DMS 273 treated with DMSO at 0.1 percent for 48 hours (cell line): ENCODE results near the gene FILIP1.
"Not testable (repeated sequence)": the region's sequence is repeated elsewhere in the genome, so short reads cannot be mapped to it uniquely, and the experiment has no call there.

Source experiments
- DNase-seq: peaks from one replicate; lab custom pipeline; 2025; lab: John Stamatoyannopoulos, UW

FILIP1 gene

GRCh38 chr6:75419980-75420379 lies 73.6 kb downstream of the FILIP1 start:
- DNase-seq = no peak

- no peak for DNase-seq
These were observed 74.2 kb downstream of the FILIP1 start for GRCh38 chr6:75419416-75419815.

DNA sequence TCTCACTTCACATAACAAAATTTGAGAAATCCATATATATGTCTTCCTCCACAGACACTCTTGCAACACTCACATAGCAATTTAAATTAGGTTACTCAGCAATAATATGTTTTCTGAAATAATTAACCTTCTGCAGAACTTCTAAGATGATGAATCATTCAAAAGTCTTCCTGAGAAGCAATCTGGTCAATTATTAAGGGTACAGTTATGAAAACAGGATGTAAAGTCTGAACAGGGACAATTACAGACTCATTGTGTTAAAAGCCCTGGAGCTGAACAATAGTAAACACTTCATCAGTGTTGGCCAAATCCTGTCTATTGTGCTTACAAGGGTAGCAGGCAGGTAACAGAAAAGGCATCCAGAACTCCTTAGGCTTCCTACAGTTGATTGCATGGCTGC lies 75.4 kb downstream of the FILIP1 start:
- no peak for DNase-seq

- DNase-seq = no peak
These were observed 77.2 kb downstream of the FILIP1 start for GRCh38 chr6:75416443-75416842.

DNA sequence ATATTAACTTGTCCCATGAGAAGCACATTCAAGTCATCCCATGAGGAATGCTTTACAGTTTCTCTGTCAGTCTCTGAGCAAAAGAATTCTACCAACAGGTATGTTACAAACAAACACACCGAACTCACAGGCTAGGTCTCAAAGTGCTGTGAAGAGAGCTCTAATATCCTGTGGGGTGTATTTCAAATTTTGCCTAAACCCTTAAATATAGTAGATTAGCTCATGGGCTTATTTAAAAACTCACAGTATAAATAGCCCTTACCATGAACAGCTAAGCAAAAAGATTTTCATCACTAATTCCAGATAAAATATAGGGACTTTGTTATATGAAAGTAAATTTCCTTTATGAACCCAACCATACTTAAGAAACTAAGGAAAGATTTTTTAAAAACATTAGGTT lies 77.8 kb downstream of the FILIP1 start:
- DNase-seq = no peak

DNA sequence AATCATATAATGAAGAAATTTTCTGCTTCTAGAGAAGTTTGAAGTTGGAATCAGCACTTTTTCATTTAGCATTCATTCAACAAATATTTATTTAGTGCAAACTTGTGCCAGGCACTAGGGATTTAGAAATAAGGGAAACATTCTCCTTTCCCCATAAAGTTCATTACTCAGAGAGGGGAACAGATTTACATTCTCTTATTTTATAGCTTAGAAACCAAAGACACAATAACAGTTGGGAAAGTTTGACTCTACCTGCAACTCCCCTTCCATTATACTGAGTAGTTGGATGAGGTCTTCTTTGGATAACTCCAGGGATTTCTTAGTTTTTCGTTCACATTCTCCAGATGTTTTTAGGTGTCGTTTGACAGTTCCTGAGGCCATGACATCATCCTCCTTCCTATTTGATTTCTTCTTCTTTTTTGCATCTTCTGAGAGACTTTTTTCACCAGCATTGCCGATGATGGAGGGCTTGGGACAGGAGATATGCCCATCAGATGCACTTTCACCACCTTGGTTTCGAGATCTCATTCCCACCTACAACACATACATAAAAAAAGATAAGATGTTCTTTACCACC lies 79.1 kb downstream of the FILIP1 start:
- DNase-seq = no peak

DNA sequence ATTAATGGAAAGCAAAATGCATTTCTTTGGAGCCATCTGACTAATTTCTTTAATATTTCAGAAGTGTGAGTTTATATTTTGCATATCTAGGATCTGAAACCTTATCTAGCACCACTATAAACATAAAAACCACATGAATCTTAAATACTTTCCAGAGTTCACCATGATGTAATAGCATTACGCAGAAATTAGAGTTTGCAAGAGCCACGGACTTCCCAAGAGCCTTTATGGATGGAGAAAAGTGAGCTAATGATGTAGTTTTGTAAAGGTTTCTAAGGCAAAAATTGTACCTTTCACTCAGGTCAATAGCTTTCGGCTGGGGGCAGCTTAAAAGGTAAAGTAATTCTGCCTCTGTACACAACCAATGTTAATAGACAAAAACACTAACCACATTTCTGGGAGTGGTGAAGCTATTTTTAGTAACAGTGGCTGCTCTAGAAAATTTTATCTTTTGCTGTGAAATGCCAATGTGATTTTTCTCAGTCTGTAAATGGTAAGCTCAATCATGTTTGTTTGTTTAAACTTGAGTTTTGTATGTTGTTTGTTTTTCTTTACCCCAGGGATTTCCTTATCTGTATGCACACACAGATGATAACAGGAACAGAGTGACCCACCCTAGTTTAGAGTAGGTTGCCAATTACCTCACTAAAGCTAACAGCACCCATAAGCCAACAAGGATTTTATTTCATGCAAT lies 80.5 kb downstream of the FILIP1 start:
- DNase-seq = no peak

DNA sequence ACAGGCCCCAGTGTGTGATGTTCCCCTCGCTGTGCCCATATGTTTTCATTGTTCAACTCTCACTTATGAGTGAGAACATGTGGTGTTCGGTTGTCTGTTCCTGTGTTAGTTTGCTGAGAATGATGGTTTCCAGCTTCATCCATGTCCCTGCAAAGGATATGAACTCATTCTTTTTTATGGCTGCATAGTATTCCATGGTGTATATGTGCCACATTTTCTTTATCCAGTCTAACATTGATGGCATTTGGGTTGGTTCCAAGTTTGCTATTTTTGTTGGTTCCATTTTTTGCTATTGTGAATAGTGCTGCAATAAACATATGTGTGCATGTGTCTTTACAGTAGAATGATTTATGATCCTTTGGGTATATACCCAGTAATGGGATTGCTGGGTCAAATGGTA lies 83.0 kb downstream of the FILIP1 start:
- not testable (repeated sequence) for DNase-seq

- no peak for DNase-seq
These were observed 83.7 kb downstream of the FILIP1 start for GRCh38 chr6:75409928-75410327.

DNA sequence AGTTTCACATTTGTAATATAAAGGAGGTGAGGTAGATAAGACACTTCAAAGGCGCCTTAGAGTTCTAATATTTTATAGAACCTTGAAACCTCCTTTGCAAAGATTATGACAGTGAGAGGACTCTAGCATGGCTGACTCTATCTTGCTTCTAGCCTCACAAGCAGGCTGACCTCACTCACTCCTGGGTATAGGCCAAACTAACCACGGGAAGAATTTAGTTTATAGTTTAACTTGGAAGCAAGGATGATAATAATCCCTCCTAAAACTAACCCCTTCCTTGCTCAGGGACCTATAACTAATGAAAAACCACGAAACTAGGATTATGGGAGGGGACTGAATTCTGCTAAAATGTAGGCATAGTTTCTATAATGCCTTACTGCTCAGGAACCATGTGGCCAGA lies 84.3 kb downstream of the FILIP1 start:
- DNase-seq = no peak

- DNase-seq = no peak
These were observed 90.0 kb downstream of the FILIP1 start for GRCh38 chr6:75403563-75404080.

- no peak for DNase-seq
These were observed 91.3 kb downstream of the FILIP1 start for GRCh38 chr6:75402296-75402695.

DNA sequence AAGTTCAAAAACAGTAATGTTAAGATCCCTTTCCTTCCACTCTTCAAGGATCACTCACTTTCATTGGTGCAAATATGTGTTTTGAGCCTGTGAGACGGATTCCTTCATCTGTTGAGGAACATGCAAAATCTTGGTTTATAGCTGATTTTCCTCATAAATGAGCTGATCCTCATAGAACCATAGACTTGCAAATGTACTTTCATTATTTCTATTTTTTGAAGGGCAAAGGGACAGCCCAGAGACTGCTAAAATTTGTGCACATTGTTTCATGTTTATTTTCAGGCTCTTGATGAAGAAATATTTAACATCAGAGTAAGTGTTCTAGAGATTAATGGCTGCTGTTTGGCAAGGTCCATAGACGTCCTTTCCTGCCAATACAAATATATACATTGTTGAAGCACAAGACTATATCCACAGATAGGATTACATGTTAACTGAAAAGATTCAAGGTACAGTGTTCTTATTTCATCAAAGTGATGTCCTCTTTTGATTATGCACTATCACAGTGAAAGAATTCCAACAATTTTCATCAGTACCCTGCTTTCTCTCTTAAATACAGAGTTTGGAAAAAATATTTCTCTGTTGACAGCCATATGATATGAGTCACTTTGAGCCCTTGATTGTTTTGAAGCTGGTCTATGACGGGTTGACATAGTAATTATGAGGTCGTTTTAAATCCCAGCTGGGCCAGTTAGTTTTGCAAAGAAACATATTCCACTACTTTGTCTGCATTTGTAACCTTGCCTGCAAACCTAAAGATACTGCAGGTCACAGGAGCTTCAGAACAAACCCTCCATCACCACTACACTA lies 95.7 kb downstream of the FILIP1 start:
- DNase-seq = no peak

GRCh38 chr6:75397171-75397570 lies 96.4 kb downstream of the FILIP1 start:
- DNase-seq = no peak

DNA sequence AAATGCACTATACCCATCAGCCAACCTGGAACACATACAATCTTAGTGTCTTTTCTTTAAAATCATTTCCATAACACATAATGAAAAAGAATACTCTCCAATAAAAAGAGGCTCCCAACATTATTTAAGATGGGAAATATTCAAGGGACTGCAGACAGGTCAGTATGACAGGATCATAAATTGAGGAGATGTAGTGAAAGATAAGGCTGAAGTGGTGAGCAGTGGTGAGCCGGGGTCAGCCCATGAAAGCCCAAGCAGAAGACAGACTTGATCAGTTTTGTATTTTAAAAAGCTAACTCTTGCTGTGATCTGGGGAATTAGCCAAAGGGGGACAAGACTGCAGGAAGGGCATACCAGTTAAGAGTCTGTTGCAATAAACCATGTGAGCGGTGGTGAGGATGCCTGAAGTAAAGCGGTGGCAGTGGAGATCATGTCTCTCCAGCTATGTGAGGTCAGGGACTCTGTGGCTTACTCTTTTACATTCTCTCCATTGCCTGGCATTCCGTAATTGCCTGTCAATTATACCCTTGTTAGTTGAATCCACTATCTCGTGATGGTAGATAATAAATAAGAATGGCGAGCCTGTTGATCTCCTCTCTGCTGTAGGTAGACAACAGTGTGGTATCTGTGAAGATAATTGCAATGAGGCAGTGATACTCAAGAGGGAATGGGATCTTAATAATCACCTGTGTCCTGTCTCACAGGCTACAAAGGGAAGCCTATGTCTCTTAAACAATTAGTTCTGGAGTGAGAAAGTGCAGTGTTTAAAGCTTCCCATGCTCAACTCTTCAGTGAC lies 97.4 kb downstream of the FILIP1 start:
- DNase-seq = no peak

GRCh38 chr6:75393806-75394205 lies 99.8 kb downstream of the FILIP1 start:
- DNase-seq = no peak

GRCh38 chr6:75391276-75391675 lies 102.3 kb downstream of the FILIP1 start:
- DNase-seq = no peak

DNA sequence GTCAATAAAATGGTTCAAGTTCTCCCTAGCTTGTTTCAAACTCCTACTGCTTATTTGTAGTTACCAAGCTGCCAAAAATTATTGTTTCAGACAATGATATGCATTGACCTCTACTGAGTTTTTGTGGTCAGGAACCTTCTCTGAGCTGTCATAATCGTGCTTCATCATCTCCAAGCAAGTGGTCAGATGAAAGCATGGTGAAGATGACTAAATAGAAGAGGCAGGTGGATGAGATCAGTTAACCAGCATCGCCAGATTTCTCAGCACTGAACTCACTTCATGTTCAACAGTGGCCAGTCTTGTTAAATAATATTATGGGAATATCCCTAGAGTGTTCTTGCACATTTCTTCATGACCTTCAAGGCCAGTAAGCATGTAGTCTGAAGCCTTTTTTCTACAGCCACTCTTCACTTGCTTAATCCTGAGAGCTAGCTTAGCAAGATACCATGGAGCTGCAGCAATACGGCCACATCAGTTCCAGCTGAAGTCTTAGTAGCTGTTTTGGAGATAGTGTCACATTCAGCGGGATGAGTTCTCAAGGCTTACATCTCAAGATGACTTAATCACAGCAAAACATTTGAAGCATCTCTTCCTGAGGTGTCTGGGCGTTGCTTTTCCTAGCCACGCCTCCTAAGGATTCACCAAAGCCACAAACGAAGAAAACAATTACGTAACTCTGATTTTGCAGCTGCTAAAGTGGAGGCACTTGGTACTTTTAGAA lies 107.4 kb downstream of the FILIP1 start:
- no peak for DNase-seq

DNA sequence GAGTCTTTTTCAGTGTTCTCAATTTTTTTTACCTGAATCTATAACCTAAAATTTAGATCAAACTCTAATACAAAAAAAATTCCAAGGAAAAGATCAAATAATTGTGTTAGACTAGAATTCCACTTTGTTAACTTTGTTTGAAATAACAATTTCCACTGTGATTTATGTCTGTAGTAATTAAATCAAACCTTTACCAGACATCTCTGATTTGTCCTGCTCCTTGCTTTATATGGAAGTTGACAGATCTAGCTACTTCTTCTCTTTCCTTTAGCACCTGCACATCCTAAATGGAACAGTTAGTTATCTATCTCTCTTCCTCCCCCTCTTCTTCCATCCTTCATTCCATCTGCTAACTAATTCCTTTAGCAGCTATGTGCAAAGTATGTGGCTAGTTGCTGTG lies 109.5 kb downstream of the FILIP1 start:
- no peak for DNase-seq

DNA sequence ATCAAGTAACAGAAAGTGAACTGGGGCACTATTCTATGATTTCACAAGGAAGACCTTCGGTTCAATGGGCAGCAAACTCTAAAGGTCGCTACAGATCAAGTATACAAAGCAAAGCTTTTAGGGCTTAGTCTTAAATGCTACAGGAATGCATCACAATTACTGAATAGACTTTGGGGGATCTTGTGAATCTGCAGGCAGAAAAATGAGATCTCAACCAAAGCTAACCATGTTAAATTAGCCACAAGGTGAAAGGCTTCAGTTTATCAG lies 111.0 kb downstream of the FILIP1 start:
- no peak for DNase-seq

DNA sequence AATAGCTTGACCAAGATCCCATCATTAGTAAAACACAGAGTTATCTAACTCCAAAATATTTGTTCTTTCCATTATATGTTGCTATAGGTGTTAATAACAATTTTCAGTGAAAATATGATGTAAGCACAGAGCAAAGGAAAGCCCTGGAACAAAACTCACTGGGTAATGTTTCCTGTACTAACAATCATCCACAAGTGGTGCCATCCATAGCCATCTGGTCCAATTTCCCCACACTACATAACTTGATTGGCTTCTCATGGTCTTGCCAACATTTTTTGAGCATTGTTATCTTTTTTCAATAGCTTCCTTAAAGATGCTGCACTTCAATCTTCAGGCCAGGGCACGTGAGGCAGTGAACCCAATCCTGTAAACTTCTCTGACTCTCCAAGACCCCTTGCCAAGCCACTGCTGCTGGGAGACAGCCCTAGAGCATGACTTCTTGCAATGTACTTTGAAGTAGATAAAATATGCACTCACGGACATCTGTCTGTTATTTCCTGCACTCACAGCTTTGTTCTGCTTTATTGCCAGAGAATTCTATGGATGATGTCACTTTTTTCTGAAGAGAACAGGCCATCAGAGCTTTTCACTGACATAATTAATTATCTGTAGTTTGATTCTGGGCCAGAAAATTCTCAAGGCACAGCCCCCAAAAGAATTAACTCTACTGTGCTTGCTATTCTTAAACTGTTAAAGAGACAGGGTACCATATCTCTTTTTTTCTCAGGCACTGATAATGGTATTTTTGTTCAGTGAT lies 111.5 kb downstream of the FILIP1 start:
- DNase-seq = no peak
